AG20443 (cell line): ENCODE measurements around the gene CHD2.
"Not testable (repeated sequence)": the region's sequence is repeated elsewhere in the genome, so short reads cannot be mapped to it uniquely, and the experiment has no call there.

Source experiments
- DNase-seq: peaks from one replicate; pipeline ENCODE4 v3.0.0; 2012; ENCODE audit warnings: low spot score, mixed read lengths

Gene CHD2

DNA sequence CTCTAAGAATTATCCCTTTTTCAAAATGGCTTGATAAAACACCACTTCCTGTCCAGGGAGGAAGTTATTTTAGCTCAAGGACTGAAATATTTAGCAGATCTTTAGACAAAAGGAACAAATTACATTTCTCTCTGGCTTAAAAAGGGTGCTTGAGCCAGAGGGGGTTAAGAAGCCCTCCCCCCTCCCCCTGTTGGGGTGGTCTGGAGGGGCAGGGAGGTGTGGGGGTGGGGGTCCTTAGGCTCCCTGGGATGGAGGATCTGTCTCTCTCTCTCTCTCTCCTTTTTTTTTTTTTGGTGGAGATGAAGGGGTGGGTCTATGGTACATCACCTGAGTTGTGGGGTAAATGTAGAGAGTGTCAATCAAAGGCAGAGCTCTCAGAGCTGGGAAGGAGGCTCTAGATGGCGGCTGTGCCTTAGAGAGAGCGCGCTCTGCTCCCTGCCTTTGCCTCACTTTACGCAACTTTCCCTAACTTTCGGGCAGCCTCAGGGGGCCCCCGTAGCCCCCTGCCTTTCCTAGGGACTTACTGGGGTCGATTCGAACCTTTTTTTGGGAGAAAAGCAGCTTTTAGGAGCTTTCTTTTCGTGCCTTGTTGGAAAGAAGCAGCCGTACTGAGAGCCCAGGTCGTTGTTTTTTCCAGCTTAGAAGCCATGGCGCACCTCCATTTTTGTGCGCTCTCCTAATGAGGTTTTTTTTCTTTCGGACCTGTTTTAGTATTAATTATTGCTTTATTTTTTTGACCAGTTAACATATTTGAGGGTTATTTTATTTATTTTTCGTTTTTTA lies at the start of gene CHD2:
Gene CHD2 (plus strand): TSS at position 377 of the 783 bp plus-strand sequence. CDS start 914 bp downstream, outside the sequence.
- DNase-seq = peak; percentile 60

DNA sequence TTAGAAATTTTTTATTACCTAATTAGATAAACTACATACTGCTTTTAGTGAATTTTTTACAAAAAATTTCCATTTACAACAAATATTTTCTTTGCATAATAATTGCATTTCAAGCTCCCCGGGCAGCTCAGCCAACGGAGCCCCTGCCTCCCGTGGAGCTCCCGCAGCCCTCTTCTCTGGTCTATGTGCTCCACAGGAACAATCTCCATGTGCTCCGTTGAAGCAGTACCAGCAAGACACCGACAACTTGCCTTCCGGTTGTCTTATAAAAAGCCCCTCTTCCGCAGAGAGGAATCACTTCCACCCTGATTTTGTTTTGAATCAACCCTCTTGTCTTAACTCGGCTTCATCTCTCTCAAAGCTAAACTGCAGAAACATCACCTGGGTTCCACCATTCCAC lies 46.9 kb upstream of the CHD2 start:
- DNase-seq = no peak

- DNase-seq = no peak
Observed at GRCh38 chr15:92861742-92862141, 38.4 kb upstream of the CHD2 start.

DNA sequence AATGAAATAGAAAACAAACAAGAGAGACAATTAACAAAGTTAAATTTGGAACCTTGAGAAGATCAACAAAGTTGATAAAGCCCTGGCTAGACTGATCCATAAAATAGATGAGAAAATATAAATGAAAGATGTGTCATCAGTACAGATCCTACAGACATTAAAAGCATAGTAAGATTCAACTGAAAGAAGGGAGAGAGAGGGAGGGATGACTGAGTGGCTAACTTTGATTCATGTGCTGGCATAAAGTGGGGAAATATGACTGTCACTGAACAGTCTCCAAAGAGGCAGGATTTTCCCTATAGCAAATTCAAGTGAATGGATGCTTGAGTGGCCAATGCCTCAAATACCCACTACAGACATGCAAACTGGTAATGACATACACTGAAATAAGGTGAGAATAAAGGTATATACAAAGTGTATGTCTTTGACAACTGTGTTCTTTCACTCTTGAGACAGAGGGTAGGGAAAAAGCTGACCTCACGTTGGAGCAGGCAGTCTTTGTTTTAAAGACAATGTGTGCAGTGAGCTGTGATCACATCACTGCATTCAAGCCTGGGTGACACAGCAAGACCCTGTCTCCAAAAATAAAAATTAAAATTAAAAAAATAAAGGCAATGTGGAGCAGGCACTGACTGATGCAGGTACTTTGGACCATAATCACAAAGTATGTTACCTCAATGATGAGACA lies 35.9 kb upstream of the CHD2 start:
- no peak for DNase-seq

- peak; percentile 59 for DNase-seq
Observed at GRCh38 chr15:92869263-92869940, 30.7 kb upstream of the CHD2 start.

DNA sequence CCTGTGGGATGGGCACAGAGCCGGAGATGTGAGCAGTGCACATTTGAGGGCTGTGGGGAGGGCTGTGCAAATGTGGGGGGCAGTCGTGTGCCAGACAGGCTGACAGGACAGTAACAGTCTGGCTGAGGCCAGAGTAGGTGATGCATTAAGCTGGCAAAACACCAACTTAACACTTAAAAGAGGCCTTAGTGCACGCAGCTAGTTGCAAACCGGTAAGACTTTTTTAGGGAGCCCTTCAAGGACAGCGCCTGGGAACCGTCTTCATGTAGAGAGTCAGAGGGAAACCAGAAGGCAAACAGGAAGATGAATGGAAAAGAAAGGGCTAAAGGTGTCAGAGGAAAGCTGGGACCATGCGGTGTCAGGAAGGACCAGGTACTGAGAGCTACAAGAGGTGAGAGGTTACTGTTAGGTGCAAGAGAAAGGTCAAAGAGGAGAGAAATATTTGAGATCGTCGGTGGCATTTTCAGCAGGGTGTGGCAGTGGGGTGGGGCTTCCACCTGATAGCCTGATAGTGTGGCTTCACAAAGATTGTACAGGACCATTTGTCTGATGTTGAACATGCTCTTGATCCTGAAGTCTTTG lies 30.0 kb upstream of the CHD2 start:
- no peak for DNase-seq

DNA sequence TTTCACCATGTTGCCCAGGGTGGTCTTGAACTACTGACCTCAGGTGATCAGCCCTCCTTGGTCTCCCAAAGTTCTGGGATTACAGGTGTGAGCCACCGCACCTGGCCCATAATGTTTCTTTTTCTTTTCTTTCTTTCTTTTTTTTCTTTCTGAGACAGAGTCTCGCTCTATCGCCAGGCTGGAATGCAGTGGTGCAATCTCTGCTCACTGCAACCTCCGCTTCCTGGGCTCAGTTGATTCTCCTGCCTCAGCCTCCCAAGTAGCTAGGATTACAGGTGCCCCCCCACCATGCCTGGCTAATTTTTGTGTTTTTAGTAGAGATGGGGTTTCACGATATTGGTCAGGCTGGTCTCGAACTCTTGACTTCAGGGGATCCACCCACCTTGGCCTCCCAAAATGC lies 27.2 kb upstream of the CHD2 start:
- not testable (repeated sequence) for DNase-seq

DNA sequence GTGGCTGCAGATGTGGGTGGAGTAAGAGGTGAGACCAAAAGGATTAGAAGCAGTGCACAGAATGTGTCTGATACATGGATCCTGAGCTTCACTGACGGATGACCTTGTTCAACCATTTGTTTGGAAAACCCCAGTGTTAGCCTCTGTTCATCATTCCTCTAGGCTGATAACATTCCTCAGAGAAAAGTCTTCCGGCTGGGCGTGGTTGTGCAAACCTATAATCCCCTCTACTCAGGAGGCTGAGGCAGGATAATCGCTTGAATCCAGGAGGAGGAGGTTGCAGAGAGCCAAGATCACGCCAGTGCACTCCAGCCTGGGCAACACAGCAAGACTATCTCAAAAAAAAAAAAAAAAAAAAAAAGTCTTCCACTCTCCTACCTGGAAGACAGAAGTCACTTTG lies 23.1 kb upstream of the CHD2 start:
- DNase-seq = no peak

DNA sequence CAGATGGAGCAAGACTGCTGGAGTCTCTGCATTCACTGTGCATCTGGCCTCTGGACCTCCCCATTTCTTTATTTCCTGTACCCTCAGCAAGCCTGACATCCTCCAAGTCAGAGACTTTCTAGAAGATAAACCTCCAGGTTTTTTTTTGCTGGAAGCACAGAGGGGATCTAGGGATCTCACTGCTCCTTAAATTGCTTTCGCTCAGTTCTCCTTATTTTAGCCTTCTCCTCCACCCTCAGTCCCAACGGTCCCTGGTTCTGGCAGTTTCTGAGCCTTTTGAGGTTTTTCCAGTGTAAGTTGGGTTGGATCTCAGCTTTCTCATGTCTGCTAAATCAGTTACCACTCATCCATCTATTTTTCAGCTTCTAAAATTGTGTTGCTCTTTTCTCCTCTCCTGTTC lies 22.7 kb upstream of the CHD2 start:
- DNase-seq = no peak

GRCh38 chr15:92878593-92879053 lies 21.5 kb upstream of the CHD2 start:
- DNase-seq = no peak

- DNase-seq = no peak
Observed at GRCh38 chr15:92879949-92880725, 20.0 kb upstream of the CHD2 start.

- DNase-seq = no peak
Observed at GRCh38 chr15:92880796-92881195, 19.3 kb upstream of the CHD2 start.

DNA sequence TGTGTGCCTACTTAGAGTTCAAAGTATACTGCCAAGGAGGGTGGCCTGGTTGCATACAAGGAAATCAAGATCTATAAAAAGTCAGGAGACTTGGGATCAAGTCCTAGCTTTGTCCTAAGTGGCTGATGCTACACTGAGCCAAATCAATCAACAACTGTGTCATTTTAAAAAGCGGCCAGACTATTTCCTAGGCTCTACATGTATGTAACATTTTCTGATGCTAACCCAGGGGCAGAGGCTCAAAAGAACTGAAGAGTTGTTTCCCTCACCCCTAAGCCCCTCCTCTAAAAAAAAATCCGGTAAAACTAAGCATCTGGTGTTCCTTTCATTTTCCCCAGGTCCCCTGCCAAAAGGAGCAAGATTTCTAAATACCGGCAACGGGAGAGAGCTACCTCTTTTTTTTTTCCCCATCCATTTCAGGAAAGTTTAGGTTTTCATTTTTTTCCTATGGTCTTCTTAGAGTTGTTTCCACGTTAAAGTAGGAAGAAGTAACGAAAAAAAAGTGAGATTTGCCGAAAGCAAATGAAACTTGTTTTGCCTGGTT lies 18.8 kb upstream of the CHD2 start:
- DNase-seq = peak; percentile 12

- peak; percentile 99 for DNase-seq
Observed at GRCh38 chr15:92881802-92882696, 18.1 kb upstream of the CHD2 start.

DNA sequence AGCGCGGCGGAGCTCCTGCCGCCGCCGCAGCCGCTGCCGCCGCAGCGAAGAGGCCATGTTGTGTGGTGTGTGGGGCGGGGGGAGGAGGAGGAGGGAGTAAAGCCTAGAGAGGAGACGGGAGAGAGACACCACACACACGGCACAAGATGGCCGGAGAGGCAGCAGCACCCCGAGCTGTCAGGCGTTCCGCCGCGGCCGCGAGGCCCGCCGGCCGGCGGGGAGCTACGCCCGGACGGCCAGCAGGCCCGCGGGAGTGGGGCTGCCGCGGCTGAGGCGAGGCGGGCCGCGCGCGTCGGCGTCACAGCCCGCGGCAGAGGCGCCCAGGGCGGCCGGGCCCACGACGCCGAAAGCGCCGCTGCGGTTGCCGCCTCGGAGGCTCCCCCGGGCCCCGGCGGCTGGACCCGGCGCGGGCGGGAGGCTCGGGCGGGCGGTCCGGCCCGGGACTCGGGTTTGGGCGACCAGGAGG lies 17.4 kb upstream of the CHD2 start:
- DNase-seq = no peak

DNA sequence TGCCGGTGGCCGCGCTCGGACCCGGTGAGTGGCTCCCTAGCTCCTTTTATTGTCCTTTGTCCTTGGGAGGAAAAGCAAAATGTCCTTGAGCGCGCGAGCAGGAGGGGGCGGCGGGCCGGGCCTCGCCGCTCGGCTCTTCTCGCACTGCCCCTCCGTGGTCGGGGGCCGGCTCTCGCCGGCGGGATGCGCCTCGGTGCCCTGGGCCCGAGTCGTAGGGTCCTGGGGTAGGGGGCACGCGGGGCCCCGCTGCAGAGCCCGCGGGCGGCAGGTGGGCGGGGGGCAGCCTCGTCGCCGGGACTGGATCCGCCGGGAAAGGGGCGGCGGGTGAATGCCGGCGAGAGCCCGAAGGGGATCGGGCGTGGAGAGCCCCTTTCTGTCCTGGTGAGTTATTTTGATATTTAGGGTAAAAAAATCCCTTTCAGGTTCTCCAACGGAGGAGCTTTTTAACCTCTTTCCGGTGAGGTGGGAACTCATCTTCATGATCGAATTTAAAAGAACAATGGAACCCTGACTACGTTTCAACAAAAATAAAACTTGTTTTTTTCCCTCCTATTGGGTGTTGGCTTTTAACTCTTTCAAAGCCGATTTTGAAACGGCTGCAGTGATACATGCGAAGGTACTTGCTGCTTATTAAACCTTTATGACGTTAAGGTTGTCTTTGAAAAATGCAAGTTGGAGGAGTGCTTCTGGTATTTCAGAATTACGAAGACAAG lies 16.8 kb upstream of the CHD2 start:
- peak; percentile 19 for DNase-seq

GRCh38 chr15:92883876-92884435 lies 16.2 kb upstream of the CHD2 start:
- no peak for DNase-seq

DNA sequence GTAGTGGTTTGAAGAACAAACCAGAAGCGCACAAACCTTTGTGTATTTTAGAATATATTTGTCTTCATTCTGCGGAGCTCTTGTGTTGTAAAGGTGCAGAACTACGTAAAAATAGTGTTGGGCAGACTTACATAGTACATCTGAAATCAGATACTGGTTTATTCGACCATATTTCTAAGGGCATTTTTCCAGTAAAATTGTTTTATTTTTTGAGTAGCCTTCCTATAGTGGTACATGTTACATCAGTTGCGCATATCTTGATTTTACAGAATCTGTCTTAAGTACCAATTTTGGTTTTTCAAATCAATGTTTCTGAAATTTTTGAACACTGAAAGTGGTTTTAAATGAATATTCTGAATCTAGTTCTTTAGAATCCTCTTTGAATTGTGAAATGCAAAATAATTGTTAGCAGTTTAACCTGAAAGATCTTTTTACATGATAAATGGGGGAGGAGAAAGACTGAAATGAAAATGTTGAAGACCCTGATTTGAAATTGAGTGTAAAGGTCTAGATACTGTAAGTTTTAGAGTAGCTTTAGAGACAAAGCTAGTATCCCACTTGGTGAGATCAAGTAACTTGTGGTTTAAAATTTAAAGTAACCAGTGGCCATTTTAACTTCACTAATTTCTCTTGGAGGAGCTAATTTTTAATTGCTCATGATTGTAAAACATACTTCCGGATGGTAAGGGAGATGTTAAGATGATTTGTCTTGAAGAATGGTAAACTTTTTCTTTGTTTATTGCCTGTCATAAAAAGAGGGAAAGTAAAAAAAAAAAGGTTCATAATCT lies 15.5 kb upstream of the CHD2 start:
- no peak for DNase-seq
